K562 (cell line): ENCODE results near the gene ADAM30. TPM values are rescaled to one million over a fixed set of nuclear protein-coding genes. Genes with fewer than 3 reads are reported as not detected.

ENCODE experiments used
- ATAC-seq: fragments of 200-7000 bp; cut with Tn5 transposase; 3 replicates; pipeline ENCODE4 v1.9.1; 2020; ENCODE audit warnings: moderate library complexity
- BruUV-seq: library from RNA; stranded (reverse); fragments of 400-500 nt; replicated peaks from 2 replicates; lab custom pipeline; 2021; lab: Mats Ljungman, UMichigan
- CTCF ChIA-PET: fragments of 300-600 bp; formaldehyde crosslinking; extraction: SDS; loops from one replicate; lab custom pipeline; 2021; ENCODE audit warnings: low intra/inter-chr PET ratio; lab: Yijun Ruan, JAX
- POLR2A ChIA-PET: fragments of 300-600, 350-650 bp; sonication (Branson Sonifier 250); formaldehyde crosslinking; extraction: SDS; loops from one replicate; lab custom pipeline; 2021; ENCODE audit warnings: antibody characterized with exemption, inconsistent platforms; lab: Yijun Ruan, JAX
- DNase-seq, 4 experiments: peaks; one replicate each; pipeline versions ENCODE4 v3.0.0 to v3.0.0-alpha.2; 2011 to 2018; ENCODE audit warnings: low spot score in 3 of 4, mixed read lengths in 3 of 4; ENCODE audit errors: extremely low read depth in 1 of 4
- FAIRE-seq: peaks from 2 replicates; lab custom pipeline; 2011; peaks lifted over from hg19 to GRCh38; lab: Jason Lieb, UNC
- H2AFZ ChIP-seq: 2 replicates; pipeline ENCODE4 v1.6.0; 2011; ENCODE audit warnings: low read depth, low read length, control low read depth, inconsistent platforms
- H3K27ac ChIP-seq: fragments of 200-600 bp; 3 replicates; pipeline ENCODE4 v1.8.0; 2011; ENCODE audit warnings: low read depth, mild to moderate bottlenecking, control low read depth, inconsistent platforms, low read length, moderate library complexity, mixed read lengths; ENCODE audit errors: extremely low read depth
- H3K27me3 ChIP-seq, 2 experiments: fragments of 300-600 bp in 1 of 2; 2 replicates in 1 of 2; 3 replicates in 1 of 2; pipeline versions ENCODE4 v1.6.0 to v1.8.0; 2011; ENCODE audit warnings: inconsistent platforms in 2 of 2, low read length in 2 of 2, mild to moderate bottlenecking in 1 of 2, mixed read lengths in 1 of 2, moderate library complexity in 1 of 2; ENCODE audit not compliant: control insufficient read depth in 2 of 2, insufficient read depth in 2 of 2
- H3K36me3 ChIP-seq: fragments of 300-600 bp; 3 replicates; pipeline ENCODE4 v1.8.0; 2011; ENCODE audit warnings: mild to moderate bottlenecking, low read length, inconsistent platforms; ENCODE audit not compliant: control insufficient read depth, insufficient read depth
- H3K4me1 ChIP-seq, 2 experiments: fragments of 200-600 bp in 1 of 2; replicated peaks in 1 of 2; 2 replicates in 1 of 2; 3 replicates in 1 of 2; pipeline versions ENCODE4 v1.5.1 to v1.8.0; 2011; ENCODE audit warnings: inconsistent platforms in 2 of 2, low read length in 2 of 2, mild to moderate bottlenecking in 1 of 2, mixed read lengths in 1 of 2, moderate library complexity in 1 of 2; ENCODE audit not compliant: control insufficient read depth in 2 of 2, insufficient read depth in 2 of 2
- H3K4me2 ChIP-seq: 2 replicates; pipeline ENCODE4 v1.6.1; 2011; ENCODE audit warnings: low read length, control low read depth, inconsistent platforms, mixed read lengths; ENCODE audit not compliant: insufficient read depth
- H3K4me3 ChIP-seq: fragments of 200-600 bp; sonication (generic), shearing (Covaris generic); 2 replicates; pipeline ENCODE4 v1.5.1; 2016; ENCODE audit warnings: control low read depth, inconsistent platforms
- H3K79me2 ChIP-seq: fragments of 200-600 bp; 3 replicates; pipeline ENCODE4 v1.8.0; 2011; ENCODE audit warnings: low read length, inconsistent platforms; ENCODE audit not compliant: control insufficient read depth, insufficient read depth
- H3K9ac ChIP-seq, 2 experiments: 2 replicates each; pipeline versions ENCODE4 v1.6.0 to v1.6.1; 2011; ENCODE audit warnings: low read depth in 2 of 2, low read length in 2 of 2, control low read depth in 1 of 2, inconsistent platforms in 1 of 2, mild to moderate bottlenecking in 1 of 2, mixed read lengths in 1 of 2; ENCODE audit not compliant: insufficient read depth in 1 of 2
- H3K9me1 ChIP-seq: one replicate; pipeline ENCODE4 v1.6.0; 2011; ENCODE audit warnings: inconsistent platforms, mild to moderate bottlenecking, low read length, moderate library complexity; ENCODE audit not compliant: control insufficient read depth, insufficient read depth
- H3K9me3 ChIP-seq: replicated peaks from 2 replicates; pipeline ENCODE4 v1.5.1; 2011; ENCODE audit warnings: low read depth, low read length, inconsistent platforms; ENCODE audit not compliant: control insufficient read depth, insufficient read depth
- H4K20me1 ChIP-seq: replicated peaks from 2 replicates; pipeline ENCODE4 v1.6.1; 2011; ENCODE audit warnings: low read length, inconsistent platforms, mixed read lengths; ENCODE audit not compliant: control insufficient read depth, insufficient read depth
- CHD7 ChIP-seq: fragments of 200-600 bp; sonication (generic); IDR thresholded peaks from one replicate; pipeline ENCODE4 v1.6.1; 2012; ENCODE audit warnings: mild to moderate bottlenecking, low read depth, low read length, inconsistent platforms
- KAT7 ChIP-seq: sonication (generic); formaldehyde crosslinking; IDR thresholded peaks from 2 replicates; pipeline ENCODE4 v1.8.0; 2022; ENCODE audit warnings: missing genetic modification reagents, mild to moderate bottlenecking, borderline replicate concordance
- MXI1 ChIP-seq: IDR thresholded peaks from 2 replicates; pipeline ENCODE4 v1.6.1; 2011; ENCODE audit warnings: low read depth, mild to moderate bottlenecking, improper control_type of control experiment, low read length
- POU5F1 ChIP-seq: fragments of 150-350 bp; IDR thresholded peaks from 2 replicates; pipeline ENCODE4 v1.6.1; 2014; ENCODE audit warnings: borderline replicate concordance, low read length, low read depth, mild to moderate bottlenecking; ENCODE audit not compliant: partially characterized antibody
- WGBS: fragments of 100-300 bp; shearing (Covaris generic); methylation state at CpG from one replicate; pipeline ENCODE4 v1.1.6; 2016; ENCODE audit warnings: low coverage, mixed read lengths; ENCODE audit not compliant: insufficient coverage; ENCODE audit errors: missing lambda C conversion rate; 5-methylcytosine and 5-hydroxymethylcytosine counted together
- in situ Hi-C: fragments of 300-500 bp; cut with MboI; formaldehyde crosslinking; loops from 4 replicates; pipeline ENCODE4 v1.15.0; 2018; ENCODE audit warnings: inconsistent platforms, mixed read lengths
- intact Hi-C: fragments of 100-400 bp; cut with micrococcal nuclease; formaldehyde crosslinking; loops from 2 replicates; pipeline ENCODE4 v1.14.2; 2022
- polyA plus RNA-seq, 8 experiments: library from polyadenylated mRNA; depleted of rRNA in 4 of 8; stranded (reverse) in 5 of 8; unstranded in 3 of 8; fragments of >200 nt; fragmentation: Nextera tagmentation in 2 of 8; fragmentation: Illumina TruSeq in 1 of 8; extraction: Ambion mirVana in 2 of 8; extraction: Trizol in 1 of 8; gene quantifications; 2 replicates each; pipeline versions ENCODE4 v1.2.1 to v1.2.3, GENCODE V29; 2011 to 2014; ENCODE audit warnings: inconsistent platforms in 1 of 8, missing spikeins in 1 of 8
- total RNA-seq, 7 experiments: library from RNA; depleted of rRNA in 6 of 7; stranded (reverse); fragments of >200 nt in 6 of 7; fragmentation: Illumina TruSeq in 2 of 7; extraction: Trizol in 2 of 7; gene quantifications; 2 replicates each; pipeline versions ENCODE4 v1.2.1 to v1.2.3, GENCODE V29; 2011 to 2021; ENCODE audit warnings: low replicate concordance in 1 of 7

The ADAM30 gene
- total and polyA plus RNA-seq, 9 of the 15 experiments (the other 6 are each of a cell fraction or from before 2014, with no cell fraction given), result not detected

DNA sequence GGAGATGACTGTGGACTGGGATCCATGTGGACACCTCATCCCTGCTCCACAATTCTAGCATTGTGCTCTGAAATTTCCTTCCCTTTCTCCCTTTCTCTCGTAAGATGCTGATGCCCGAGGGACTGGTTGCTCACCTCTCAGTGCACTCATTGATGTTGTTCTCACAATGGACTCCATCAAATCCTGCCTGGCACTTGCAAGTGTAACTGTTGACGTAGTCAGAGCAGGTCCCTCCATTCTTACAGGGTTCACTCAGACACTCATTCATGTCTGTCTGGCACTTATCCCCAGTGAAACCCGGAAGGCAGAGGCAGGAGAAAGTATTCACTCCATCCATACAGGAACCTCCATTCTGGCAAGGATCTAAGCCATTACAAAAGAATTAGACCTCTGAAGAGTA lies 45.1 kb upstream of the ADAM30 start:
- H3K27me3 ChIP-seq, result peaks cover 2 to 10% of the 10 kb centered on the region in 2 experiments; a peak in 1 of 5 replicates
- H3K9me3 ChIP-seq, result no peaks in the 10 kb centered on the region
- in situ Hi-C loops, result no loop called here
- ChIA-PET POLR2A (no interaction called here), CTCF (no interaction called here)
- H3K27ac ChIP-seq, result no peak overlapping the region
- TF ChIP-seq MXI1, result no peak
- no peak for TF ChIP-seq CHD7
- TF ChIP-seq KAT7 (CRISPR knock-in tag), result no peak
- no peak for TF ChIP-seq POU5F1
- H3K4me2 ChIP-seq, result no peak overlapping the region
- H3K9ac ChIP-seq, result no peak overlapping the region
- ATAC-seq (no peak), FAIRE-seq (no peak), DNase-seq (no peak)
- BruUV-seq, result no TSS peak
- no peaks in the 10 kb centered on the region for H3K36me3 ChIP-seq
- H3K79me2 ChIP-seq, result no peaks in the 10 kb centered on the region
- no peaks in the 10 kb centered on the region for H4K20me1 ChIP-seq
- no peak overlapping the region for H3K4me3 ChIP-seq
- H2AFZ ChIP-seq, result no peak overlapping the region
- 0% methylated on average over 4 of the region's 4 CpGs for WGBS
- H3K9me1 ChIP-seq, result no peaks in the 10 kb centered on the region
- no peaks in the 10 kb centered on the region for H3K4me1 ChIP-seq
- intact Hi-C loops, result no loop called here
